HG02642 (cell line): Measurements from ENCODE around the gene IRS1.

Experiments used
- ATAC-seq: cut with Tn5 transposase; IDR thresholded peaks from one replicate; pipeline ENCODE4 v1.9.1; 2021; ENCODE audit warnings: mild to moderate bottlenecking; ENCODE audit not compliant: unreplicated experiment, poor library complexity

The IRS1 gene

GRCh38 chr2:226825056-226825455, 25.4 kb upstream of the IRS1 start:
- no peak for ATAC-seq

GRCh38 chr2:226818930-226819329, 19.3 kb upstream of the IRS1 start:
- ATAC-seq, result no peak

GRCh38 chr2:226813148-226813701, 13.6 kb upstream of the IRS1 start:
- no peak for ATAC-seq

GRCh38 chr2:226803410-226803809, 3.8 kb upstream of the IRS1 start:
- no peak for ATAC-seq

- ATAC-seq, result no peak
Measured at GRCh38 chr2:226802573-226802972, 3.0 kb upstream of the IRS1 start.

- ATAC-seq, result peak; percentile 79
Measured at GRCh38 chr2:226800941-226801784, 1.5 kb upstream of the IRS1 start.

- ATAC-seq, result no peak
Measured at GRCh38 chr2:226799976-226800940, 638 bp upstream of the IRS1 start.

GRCh38 chr2:226798422-226799210, 1.0 kb downstream of the IRS1 start:
- peak; percentile 26 for ATAC-seq

GRCh38 chr2:226797989-226798421, 1.6 kb downstream of the IRS1 start:
- no peak for ATAC-seq

GRCh38 chr2:226797289-226797988, 2.2 kb downstream of the IRS1 start:
- ATAC-seq, result no peak

- no peak for ATAC-seq
Measured at GRCh38 chr2:226796840-226797288, 2.8 kb downstream of the IRS1 start.

- ATAC-seq, result no peak
Measured at GRCh38 chr2:226796012-226796839, 3.4 kb downstream of the IRS1 start.

- ATAC-seq, result no peak
Measured at GRCh38 chr2:226795281-226796011, 4.2 kb downstream of the IRS1 start.

- ATAC-seq, result no peak
Measured at GRCh38 chr2:226794751-226795171, 4.9 kb downstream of the IRS1 start.

GRCh38 chr2:226794196-226794661, 5.4 kb downstream of the IRS1 start:
- no peak for ATAC-seq

- ATAC-seq, result no peak
Measured at GRCh38 chr2:226793646-226794045, 6.0 kb downstream of the IRS1 start.

GRCh38 chr2:226792155-226792881, 7.3 kb downstream of the IRS1 start:
- no peak for ATAC-seq
